ENCODE measurements around the gene TRAM2.

Gene TRAM2

DNA sequence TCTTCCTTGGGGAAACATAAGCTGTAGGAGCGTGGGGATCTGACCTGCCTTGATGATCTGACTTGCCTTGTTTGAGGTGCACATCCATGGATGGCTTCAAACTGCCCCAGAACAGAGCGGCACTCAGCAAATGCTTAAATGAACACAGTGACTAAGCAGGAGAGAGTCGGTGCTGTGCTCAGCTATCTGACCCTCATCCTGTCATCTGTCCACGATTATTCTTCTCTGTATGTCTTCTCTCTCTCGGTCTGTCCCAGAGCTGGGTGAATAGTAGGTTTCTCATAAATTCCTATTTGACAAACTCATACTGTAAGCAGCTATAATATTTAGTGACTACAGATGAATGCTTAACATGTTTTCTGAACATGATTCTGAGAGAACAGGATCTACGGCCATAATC is 37.3 kb downstream of the TRAM2 start:
- Histone ChIP-seq H3K36me3 (ENCODE audit: low read length) (no peaks in the 10 kb centered on the region), H4K20me1 (ENCODE audit: low read depth, low read length) (no peaks in the 10 kb centered on the region), H2AFZ (ENCODE audit: low read depth, low read length, severe bottlenecking) (no peak overlapping the region), H3F3A (ENCODE audit: insufficient read depth) (no peaks in the 10 kb centered on the region), H3K4me3 (ENCODE audit: insufficient read depth, low read length, poor library complexity, severe bottlenecking) (no peak overlapping the region), H3K79me2 (ENCODE audit: insufficient read depth, low read length) (no peaks in the 10 kb centered on the region), H3K27me3 (ENCODE audit: low read length) (no peaks in the 10 kb centered on the region), H3K27ac (ENCODE audit: low read depth, low read length) (no peak overlapping the region), H3K9me3 (ENCODE audit: insufficient read depth, low read length) (no peaks in the 10 kb centered on the region), H3K9ac (ENCODE audit: low read length) (no peak overlapping the region), H3K9me2 (replicated peaks; ENCODE audit: insufficient read depth, low read length) (no peaks in the 10 kb centered on the region), H3K4me2 (ENCODE audit: low read depth, low read length, poor library complexity, severe bottlenecking) (no peak overlapping the region)
- no peak for TF ChIP-seq EZH2phosphoT487 (conservative IDR thresholded peaks at IDR 0.05; ENCODE audit: low read length)
- no peak for TF ChIP-seq CTCF (IDR thresholded peaks at IDR 0.05; ENCODE audit: insufficient read depth, low read length, poor library complexity, severe bottlenecking)

- Histone ChIP-seq H2AFZ (ENCODE audit: low read depth, low read length, severe bottlenecking) (no peak overlapping the region), H3K4me2 (ENCODE audit: low read depth, low read length, poor library complexity, severe bottlenecking) (no peak overlapping the region), H3K79me2 (ENCODE audit: insufficient read depth, low read length) (no peaks in the 10 kb centered on the region), H3K27me3 (ENCODE audit: low read length) (no peaks in the 10 kb centered on the region), H3K36me3 (ENCODE audit: low read length) (no peaks in the 10 kb centered on the region), H3K9ac (ENCODE audit: low read length) (no peak overlapping the region), H3K27ac (ENCODE audit: low read depth, low read length) (no peak overlapping the region), H3K9me3 (ENCODE audit: insufficient read depth, low read length) (no peaks in the 10 kb centered on the region), H3F3A (ENCODE audit: insufficient read depth) (no peaks in the 10 kb centered on the region), H4K20me1 (ENCODE audit: low read depth, low read length) (no peaks in the 10 kb centered on the region), H3K4me3 (ENCODE audit: insufficient read depth, low read length, poor library complexity, severe bottlenecking) (no peak overlapping the region), H3K9me2 (replicated peaks; ENCODE audit: insufficient read depth, low read length) (no peaks in the 10 kb centered on the region)
- no peak for TF ChIP-seq EZH2phosphoT487 (conservative IDR thresholded peaks at IDR 0.05; ENCODE audit: low read length)
Measured at GRCh38 chr6:52538901-52539354, 37.9 kb downstream of the TRAM2 start.

DNA sequence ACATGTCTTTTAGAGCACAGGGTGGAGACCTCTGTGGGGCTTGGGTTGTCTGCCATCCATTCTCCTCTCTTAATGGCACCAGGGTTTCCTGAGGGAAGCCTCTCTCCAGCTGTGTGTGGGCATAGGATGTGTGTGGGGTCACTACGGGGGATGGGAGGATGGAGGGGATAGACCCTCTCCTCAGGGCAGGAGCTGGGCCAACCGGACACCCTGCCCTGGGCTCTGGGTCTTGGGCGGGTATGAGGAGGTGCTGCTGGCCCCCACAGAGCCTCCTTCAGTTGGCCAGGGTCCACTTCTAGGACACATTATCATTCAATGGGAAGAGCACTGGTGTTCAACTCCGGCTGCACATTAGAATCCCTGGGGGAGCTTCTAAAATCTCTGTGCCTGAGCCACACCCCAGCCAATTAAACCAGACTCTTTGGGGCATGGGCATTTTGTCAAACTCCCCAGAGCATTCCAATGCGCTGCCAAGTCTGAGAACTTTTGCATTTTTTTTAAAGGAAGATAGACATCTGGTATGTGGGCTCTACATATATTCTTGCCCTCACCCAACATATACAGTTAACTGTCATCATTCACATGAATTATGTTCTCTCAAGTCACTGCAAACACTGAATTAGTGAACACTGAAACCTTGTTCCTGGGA is 38.5 kb downstream of the TRAM2 start:
- no peak overlapping the region for H3K4me2 ChIP-seq (ENCODE audit: low read depth, low read length, poor library complexity, severe bottlenecking)

More for the DNA sequence above, 38.5 kb downstream of the TRAM2 start:
- no peaks in the 10 kb centered on the region for H4K20me1 ChIP-seq (ENCODE audit: low read depth, low read length)
- no peaks in the 10 kb centered on the region for H3F3A ChIP-seq (ENCODE audit: insufficient read depth)
- TF ChIP-seq CTCF (IDR thresholded peaks at IDR 0.05; ENCODE audit: insufficient read depth, low read length, poor library complexity, severe bottlenecking) (no peak), EZH2phosphoT487 (conservative IDR thresholded peaks at IDR 0.05; ENCODE audit: low read length) (no peak)
- no peaks in the 10 kb centered on the region for H3K9me3 ChIP-seq (ENCODE audit: insufficient read depth, low read length)
- H3K9ac ChIP-seq (ENCODE audit: low read length): no peak overlapping the region
- H3K36me3 ChIP-seq (ENCODE audit: low read length): no peaks in the 10 kb centered on the region
- H3K4me3 ChIP-seq (ENCODE audit: insufficient read depth, low read length, poor library complexity, severe bottlenecking): no peak overlapping the region
- no peaks in the 10 kb centered on the region for H3K79me2 ChIP-seq (ENCODE audit: insufficient read depth, low read length)
- H2AFZ ChIP-seq (ENCODE audit: low read depth, low read length, severe bottlenecking): no peak overlapping the region
- H3K27me3 ChIP-seq (ENCODE audit: low read length): no peaks in the 10 kb centered on the region
- H3K9me2 ChIP-seq (replicated peaks; ENCODE audit: insufficient read depth, low read length): no peaks in the 10 kb centered on the region
- no peak overlapping the region for H3K27ac ChIP-seq (ENCODE audit: low read depth, low read length)
